Stromal cell of bone marrow (primary cell): ENCODE data around the gene LINGO1.

Experiments used
- DNase-seq: peaks from one replicate; pipeline ENCODE4 v3.0.0-alpha.2; 2012; ENCODE audit warnings: low read depth

LINGO1 gene

GRCh38 chr15:77631745-77632533 lies 773 bp downstream of the LINGO1 start:
- DNase-seq = no peak

- no peak for DNase-seq
Measured at GRCh38 chr15:77630956-77631744, 1.6 kb downstream of the LINGO1 start.

- no peak for DNase-seq
Measured at GRCh38 chr15:77630056-77630455, 2.7 kb downstream of the LINGO1 start.

- no peak for DNase-seq
Measured at GRCh38 chr15:77629070-77630030, 3.4 kb downstream of the LINGO1 start.

- DNase-seq = no peak
Measured at GRCh38 chr15:77628010-77628409, 4.7 kb downstream of the LINGO1 start.

GRCh38 chr15:77627581-77627980 lies 5.1 kb downstream of the LINGO1 start:
- DNase-seq = no peak

- DNase-seq = no peak
Measured at GRCh38 chr15:77627067-77627466, 5.6 kb downstream of the LINGO1 start.

- no peak for DNase-seq
Measured at GRCh38 chr15:77626002-77626401, 6.7 kb downstream of the LINGO1 start.

- DNase-seq = no peak
Measured at GRCh38 chr15:77625376-77625775, 7.3 kb downstream of the LINGO1 start.

GRCh38 chr15:77624868-77625267 lies 7.8 kb downstream of the LINGO1 start:
- no peak for DNase-seq

- no peak for DNase-seq
Measured at GRCh38 chr15:77623755-77624524, 8.8 kb downstream of the LINGO1 start.

GRCh38 chr15:77622934-77623754 lies 9.6 kb downstream of the LINGO1 start:
- no peak for DNase-seq

- DNase-seq = no peak
Measured at GRCh38 chr15:77622209-77622933, 10.3 kb downstream of the LINGO1 start.

GRCh38 chr15:77621847-77622208 lies 10.9 kb downstream of the LINGO1 start:
- no peak for DNase-seq

GRCh38 chr15:77620960-77621647 lies 11.6 kb downstream of the LINGO1 start:
- DNase-seq = no peak

GRCh38 chr15:77620297-77620696 lies 12.4 kb downstream of the LINGO1 start:
- no peak for DNase-seq

GRCh38 chr15:77619883-77620282 lies 12.8 kb downstream of the LINGO1 start:
- DNase-seq = no peak

- no peak for DNase-seq
Measured at GRCh38 chr15:77617476-77618230, 15.1 kb downstream of the LINGO1 start.

- no peak for DNase-seq
Measured at GRCh38 chr15:77616072-77616471, 16.6 kb downstream of the LINGO1 start.
